ENCODE data around the gene ALDH6A1.

The ALDH6A1 gene

DNA sequence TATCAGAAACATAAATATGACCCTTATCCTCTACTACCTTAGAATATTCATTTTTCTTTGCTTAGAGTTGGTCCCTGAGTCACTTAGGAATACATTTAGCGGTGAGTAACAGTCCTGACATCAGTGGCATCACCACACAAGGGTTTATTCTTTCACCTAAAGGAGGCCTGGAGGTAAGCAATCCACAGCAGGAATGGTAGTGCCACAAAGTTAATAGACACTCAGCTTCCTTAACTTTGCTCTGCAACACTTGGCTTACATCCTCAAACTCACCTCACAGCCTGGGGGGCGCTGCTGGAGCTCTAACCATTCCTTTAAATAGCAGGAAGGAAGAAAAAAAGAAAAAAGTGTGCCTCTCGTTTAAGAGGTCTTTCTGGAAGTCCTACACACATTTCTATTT is 36.0 kb downstream of the ALDH6A1 start:
- no peak for DNase-seq

DNA sequence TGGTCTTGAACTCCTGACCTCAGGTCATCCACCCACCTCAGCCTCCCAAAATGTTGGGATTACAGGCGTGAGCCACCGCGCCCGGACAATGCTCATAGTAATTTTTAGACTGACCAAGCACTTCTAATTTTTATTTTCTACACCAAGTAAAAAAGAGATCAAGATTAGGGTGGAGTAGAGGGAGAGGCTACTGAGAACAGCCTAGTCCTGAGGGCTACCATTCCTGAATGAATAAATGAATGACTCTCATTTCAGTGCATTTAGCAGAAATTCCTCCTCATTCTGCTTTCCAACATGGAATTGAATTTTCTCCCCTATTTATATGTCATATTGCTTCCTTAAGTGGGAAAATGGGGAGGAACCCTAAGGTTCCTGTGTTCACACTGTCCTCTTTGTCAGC is 38.7 kb downstream of the ALDH6A1 start:
- no peak for DNase-seq

DNA sequence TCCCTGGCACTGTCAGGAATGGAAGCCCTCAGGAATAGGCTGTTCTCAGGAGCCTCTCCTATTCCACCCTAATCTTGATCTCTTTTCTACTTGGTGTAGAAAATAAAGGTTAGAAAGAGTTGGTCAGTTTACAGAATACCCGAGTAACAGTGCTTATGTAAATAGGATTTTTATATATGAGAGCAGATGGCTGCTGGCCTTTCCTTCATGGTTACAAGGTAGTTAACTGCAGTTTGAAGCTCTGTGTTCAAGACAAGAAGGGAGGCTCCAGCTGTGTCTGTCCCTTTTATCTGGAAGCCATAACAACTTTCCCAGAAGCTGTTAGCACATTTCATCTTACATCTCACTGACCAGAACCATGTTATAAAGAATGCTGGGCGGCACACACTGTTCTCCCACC is 42.0 kb downstream of the ALDH6A1 start:
- no peak for DNase-seq

DNA sequence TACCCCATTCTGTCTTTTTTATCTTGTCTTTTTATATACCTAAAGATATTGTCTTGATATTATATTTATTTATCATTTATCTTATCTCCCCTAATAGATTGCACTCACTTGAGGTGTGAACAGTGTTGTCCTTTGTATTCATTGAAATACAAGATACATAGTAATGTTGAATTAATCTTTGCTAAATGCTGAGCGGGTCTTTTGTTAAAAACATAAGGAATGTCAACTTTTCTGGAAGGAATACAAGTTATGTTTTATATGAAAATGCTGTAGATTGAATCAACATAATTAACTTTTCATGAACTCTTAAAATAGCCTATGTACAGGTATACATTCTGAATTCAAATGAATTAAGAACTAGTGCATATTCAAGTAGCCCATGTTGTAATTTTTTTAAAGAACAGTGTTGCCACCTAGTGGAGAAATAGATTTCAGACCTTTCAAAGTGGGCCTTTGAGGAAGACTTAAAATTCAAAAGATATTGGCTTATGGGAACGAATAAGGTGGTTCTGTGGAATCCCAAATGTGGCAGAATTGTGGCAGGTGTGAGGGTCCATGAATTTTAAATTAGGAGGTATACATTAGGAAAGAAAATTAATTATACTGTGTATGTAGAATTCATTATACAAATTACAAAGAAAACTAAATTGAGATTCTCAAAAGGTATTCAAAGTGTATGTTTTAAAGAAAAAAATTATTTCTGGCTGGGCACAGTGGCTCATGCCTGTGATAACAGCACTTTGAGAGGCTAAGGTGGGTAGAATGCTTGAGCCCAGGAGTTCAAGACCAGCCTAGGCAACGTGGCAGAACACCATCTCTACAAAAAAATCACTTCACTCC is 46.0 kb downstream of the ALDH6A1 start:
- DNase-seq, result peak in 1 of 2 donors; percentile 67

DNA sequence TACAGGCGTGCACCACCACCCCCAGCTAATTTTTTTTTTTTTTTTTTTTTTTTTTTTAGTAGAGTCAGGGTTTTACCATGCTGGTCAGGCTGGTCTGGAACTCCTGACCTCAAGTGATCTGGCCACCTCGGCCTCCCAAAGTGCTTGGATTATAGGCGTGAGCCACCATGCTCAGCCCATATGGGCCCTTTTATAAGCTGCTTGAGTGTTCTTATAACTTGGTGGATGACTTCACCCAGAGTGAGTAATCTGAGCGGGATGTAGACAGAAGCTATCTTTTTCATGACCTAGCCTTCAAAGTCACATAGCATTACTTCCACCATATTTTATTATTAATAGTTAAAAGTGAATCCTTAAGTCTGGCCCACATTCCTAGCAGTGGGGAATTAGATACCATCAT is 48.7 kb downstream of the ALDH6A1 start:
- DNase-seq, result no peak

DNA sequence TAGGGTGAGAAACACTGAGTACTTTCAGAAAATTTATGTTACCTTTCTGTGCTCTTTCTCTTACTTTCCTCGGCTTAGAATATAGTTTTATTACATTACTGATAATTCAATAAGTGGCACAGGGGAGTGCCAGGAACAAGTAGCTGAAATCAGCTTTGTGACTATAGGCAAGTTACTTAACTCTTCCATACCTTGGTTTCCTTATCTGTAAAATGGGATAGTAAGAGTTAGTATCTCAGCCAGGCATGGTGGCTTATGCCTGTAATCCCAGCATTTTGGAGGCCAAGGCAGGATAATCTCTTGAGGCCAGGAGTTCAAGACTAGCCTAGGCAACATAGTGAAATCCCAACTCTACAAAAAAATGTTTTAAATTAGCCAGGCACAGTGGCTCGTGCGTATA is 49.7 kb downstream of the ALDH6A1 start:
- no peak for DNase-seq

DNA sequence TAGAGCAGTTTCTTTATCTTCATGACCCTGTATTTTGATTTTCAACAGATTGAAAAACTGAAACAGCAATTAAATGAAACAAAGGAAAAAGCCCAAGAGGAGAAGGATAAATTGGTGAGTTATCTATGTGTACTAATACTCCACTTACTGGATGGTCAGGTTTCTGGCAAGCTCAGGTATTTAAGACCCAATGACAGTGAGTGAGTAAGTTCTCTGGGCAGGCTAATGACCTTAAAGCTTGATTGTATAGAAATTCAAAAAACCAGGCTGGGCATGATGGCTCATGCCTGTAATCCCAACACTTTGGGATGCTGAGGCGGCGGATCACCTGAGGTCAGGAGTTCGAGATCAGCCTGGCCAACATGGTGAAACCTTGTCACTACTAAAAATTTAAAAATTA is 55.1 kb downstream of the ALDH6A1 start:
- no peak for DNase-seq

DNA sequence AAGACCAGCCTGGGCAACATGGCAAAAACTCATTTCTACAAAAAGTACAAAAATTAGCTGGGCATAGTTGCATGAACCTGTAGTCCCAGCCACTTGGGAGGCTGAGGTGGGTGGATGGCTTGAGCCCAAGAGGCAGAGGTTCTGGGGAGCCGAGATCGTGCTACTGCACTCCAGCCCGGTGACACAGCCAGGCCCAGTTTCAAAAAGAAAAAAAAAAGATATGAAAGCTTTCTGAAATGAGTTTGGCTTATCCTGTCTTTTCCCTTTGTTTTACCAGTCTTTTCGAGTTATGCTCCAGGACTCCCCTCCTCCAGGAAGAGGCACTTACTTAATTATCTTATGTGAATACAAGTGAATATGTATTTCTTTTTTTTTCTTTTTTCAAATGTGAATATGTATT is 61.9 kb downstream of the ALDH6A1 start:
- DNase-seq, result no peak

DNA sequence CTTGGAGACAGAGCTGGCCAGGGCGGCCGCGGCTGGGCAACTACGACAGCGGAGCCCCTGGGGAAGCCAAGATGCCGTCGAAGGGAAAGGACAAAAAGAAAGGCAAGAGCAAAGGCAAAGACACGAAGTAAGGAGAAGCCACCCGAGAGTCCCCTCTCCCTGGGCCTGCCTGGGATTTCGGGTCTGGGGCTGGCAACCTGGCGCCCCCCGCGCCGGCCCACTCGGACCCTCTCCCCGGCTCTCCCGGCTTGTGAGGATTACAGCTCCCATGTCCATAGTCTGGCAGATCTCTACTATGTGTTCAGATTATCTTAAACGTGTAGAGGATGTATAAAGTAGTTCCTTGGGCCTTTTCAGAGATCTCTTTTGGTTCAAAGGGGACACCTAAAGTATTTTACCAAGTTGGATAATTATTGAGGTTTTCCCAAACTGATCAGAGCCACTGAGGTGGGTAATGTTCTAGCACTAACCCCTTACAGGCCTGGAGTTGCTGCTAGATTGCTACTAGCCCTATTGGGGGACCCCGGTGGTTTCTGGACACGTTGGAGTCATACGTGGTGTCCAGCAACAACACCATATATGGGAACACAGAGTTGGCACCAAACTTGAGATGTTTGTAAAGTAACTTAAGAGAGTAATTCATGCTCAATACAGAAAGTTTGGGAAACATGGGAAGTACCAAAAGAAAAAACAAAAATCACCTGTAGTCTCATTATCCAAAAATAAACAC is 64.7 kb downstream of the ALDH6A1 start:
- no peak for DNase-seq

DNA sequence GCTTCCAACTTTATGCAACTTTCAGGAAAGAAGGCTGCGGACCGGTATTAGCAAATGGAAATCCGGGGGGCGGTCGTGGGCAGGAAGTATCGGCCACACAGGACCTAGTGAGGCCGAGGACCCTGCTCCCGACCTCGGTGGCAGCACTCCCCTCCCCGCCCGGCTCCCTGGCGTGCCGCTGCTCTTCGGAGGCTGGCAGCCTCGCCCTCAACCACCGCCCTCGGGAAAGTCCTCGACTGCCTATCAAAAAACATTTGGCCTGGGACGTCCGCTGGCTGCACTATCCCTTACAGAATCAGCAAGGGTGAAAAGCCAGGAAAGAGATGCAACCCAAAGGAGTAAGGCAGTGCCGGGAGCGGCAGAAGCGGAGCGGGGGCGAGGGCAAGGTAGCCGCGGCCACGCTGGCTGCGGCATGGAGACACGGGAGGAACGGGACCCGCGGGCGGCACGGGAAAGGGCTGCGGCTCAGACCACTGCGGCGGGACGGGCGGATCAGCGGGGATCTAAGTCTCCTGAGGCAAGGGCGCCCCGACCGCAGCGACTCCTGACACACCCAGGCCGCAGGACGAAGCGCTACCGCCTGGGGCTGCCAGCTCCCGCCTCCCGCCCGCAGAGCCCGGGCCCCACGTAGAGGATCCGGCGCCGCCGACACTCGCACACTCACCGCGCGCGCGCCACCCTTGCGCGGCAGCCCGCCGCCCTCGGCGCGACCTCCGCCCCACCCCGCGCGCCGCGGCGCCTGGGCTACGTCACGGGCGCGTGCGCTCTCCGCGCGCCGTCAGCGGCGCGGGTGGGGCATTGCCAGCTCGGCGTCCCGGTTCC is 65.5 kb downstream of the ALDH6A1 start, which contains the start of the genes BBOF1 and ENTPD5:
BBOF1 (plus strand) TSS at position 764 of the 822 bp plus-strand sequence. CDS start 130 bp downstream, outside the sequence.
ENTPD5 (minus strand) TSS at position 703 of the 822 bp plus-strand sequence. CDS start 31,186 bp downstream, outside the sequence.
- peak; percentile 64 to 65 for DNase-seq

DNA sequence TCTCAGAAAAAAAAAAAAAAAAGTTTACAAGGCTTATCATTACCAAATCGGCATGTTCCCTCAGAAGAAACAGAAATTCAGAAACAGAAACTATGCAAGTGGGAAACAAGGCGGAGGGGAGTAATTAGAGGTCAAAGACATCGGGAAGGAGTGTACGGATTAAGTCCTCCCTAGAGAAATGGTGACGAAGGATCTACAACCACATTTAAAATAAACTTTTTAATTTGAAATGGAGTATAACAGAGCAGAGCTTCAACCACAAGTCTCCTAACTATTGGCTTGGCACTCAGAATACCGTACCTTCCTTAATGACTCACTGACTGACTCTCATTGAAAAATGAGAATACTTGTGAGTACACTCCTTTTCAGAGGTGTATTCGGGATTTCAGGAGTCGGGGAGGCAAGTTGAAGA is 66.1 kb downstream of the ALDH6A1 start:
- peak in 1 of 2 donors; percentile 3 for DNase-seq

DNA sequence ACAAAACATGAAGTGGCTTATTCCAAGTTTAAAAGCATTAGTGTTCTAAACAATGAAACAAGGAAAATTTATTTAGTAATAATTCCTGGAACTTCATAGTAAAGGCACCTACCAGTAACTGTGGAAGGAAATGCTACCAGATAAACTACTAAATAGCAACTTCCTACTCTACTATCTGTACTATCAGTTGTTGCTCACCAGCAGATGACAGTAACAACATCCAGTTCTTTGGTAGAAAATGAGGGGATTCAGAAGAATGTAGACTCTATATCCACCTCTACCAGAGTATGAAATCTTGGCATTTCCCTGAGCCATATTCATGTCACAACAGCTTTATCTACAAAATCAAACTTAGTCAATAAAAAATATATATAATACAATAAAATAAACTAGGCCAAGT is 68.3 kb downstream of the ALDH6A1 start:
- DNase-seq, result no peak

DNA sequence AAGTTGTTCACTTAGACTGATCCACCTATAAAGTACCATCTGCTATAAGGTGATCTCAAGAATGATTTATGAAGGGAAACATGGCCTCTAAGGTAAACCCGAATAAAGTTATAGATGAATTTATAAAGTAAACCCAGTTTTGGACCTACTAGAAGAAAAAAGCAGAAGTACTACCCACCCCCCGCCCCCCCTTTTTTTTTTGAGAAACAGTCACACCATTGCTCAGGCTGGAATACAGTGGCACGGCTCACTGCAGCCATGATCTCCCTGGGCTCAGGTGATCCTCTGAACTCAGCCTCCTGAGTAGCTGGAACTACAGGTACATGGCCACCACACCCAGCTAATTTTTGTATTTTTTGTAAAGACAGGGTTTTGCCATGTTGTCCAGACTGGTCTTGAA is 69.1 kb downstream of the ALDH6A1 start:
- peak in 1 of 2 donors; percentile 30 for DNase-seq

DNA sequence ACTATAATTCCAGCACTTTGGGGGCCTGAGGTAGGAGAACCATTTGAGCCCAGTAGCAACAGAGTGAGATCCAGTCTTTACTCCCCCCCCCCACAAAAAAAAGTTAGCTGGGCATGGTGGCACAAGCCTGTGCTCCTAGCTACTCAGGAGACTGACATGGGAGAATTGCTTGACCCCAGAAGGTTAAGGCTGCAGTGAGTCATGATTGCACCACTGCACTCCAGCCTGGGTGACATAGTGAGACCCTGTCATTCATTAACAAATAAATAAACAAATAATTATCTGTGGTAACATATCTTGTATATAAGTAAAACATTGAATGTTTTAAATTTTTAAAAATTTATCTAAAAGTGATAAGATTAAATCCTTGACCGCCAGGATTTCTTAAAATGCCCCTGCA is 70.0 kb downstream of the ALDH6A1 start:
- no peak for DNase-seq

DNA sequence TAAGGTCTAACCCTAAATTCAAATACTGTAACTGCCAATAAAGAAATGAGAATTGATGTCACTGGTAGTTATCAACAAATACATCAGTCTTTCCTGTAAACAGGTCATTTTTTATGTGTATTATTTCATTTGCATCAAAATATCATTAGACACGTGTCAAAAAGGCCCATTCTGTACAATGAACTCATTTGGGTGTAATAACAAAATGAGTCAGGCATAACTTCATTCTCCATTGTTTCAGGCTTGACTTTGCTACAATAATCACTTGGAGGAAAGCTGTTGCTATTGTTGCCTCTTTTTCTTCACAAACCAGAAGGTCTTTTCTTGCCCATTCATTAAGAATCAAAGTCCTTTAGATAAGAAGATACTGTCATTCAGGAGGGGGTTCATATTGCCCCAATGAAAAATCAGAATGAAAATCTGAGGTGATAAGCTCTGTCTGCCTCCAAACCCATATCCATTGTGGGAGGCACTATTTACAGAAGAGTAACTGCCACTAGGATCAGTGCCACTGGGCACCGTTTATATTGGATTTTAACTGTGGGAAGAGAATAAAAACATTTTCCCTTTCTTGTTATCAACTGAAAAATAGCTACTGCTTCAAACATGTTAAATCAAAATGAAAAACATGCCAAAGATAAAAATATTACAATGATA is 75.3 kb downstream of the ALDH6A1 start:
- no peak for DNase-seq

Data from bone marrow (tissue), 2 donors.